GM20431 (cell line): ENCODE data around the gene CLEC2L.

Experiments used
- in situ Hi-C: fragments of 300-500 bp; cut with MseI, MboI; formaldehyde crosslinking; loops from one replicate; pipeline ENCODE4 v1.15.0; 2020; ENCODE audit warnings: low sequenced_read_pairs; ENCODE audit not compliant: unreplicated experiment

CLEC2L gene

GRCh38 chr7:139521439-139521838 is 2.0 kb upstream of the CLEC2L start:
- in situ Hi-C loops: no loop called here

- in situ Hi-C loops: no loop called here
These were observed 671 bp upstream of the CLEC2L start for GRCh38 chr7:139522830-139523198.

- in situ Hi-C loops: no loop called here
These were observed 707 bp downstream of the CLEC2L start for GRCh38 chr7:139523968-139524815.

GRCh38 chr7:139525239-139525638 is 1.8 kb downstream of the CLEC2L start:
- in situ Hi-C loops: no loop called here

- in situ Hi-C loops: no loop called here
These were observed 2.3 kb downstream of the CLEC2L start for GRCh38 chr7:139525750-139526149.

GRCh38 chr7:139526578-139527544 is 3.4 kb downstream of the CLEC2L start:
- in situ Hi-C loops: no loop called here

- in situ Hi-C loops: no loop called here
These were observed 7.6 kb downstream of the CLEC2L start for GRCh38 chr7:139531094-139531493.

GRCh38 chr7:139532636-139533155 is 9.2 kb downstream of the CLEC2L start:
- in situ Hi-C loops: no loop called here

- in situ Hi-C loops: no loop called here
These were observed 10.6 kb downstream of the CLEC2L start for GRCh38 chr7:139534096-139534495.

GRCh38 chr7:139534966-139535651 is 11.6 kb downstream of the CLEC2L start:
- in situ Hi-C loops: no loop called here

- in situ Hi-C loops: no loop called here
These were observed 12.7 kb downstream of the CLEC2L start for GRCh38 chr7:139536152-139536551.

GRCh38 chr7:139538881-139539635 is 15.6 kb downstream of the CLEC2L start:
- in situ Hi-C loops: no loop called here

- in situ Hi-C loops: no loop called here
These were observed 16.7 kb downstream of the CLEC2L start for GRCh38 chr7:139540203-139540602.

GRCh38 chr7:139541600-139542307 is 18.3 kb downstream of the CLEC2L start:
- in situ Hi-C loops: no loop called here

GRCh38 chr7:139542308-139543151 is 19.0 kb downstream of the CLEC2L start:
- in situ Hi-C loops: no loop called here

- in situ Hi-C loops: no loop called here
These were observed 20.5 kb downstream of the CLEC2L start for GRCh38 chr7:139543801-139544603.

GRCh38 chr7:139544645-139545044 is 21.2 kb downstream of the CLEC2L start:
- in situ Hi-C loops: no loop called here
